Activated naive CD8-positive, alpha-beta T cell treated with anti-CD3 and anti-CD28 coated beads for 36 hours (primary cell): ENCODE results near the gene BRI3. TPM values are rescaled to one million over a fixed set of nuclear protein-coding genes. Genes with fewer than 3 reads are reported as not detected.

Source experiments
- DNase-seq: peaks from one replicate; pipeline ENCODE4 v3.0.0; 2021
- H3K27ac Mint-ChIP-seq: one replicate; pipeline ENCODE4 v1.8.0; 2022; ENCODE audit warnings: mild to moderate bottlenecking, moderate library complexity, mixed read lengths
- H3K27me3 Mint-ChIP-seq: one replicate; pipeline ENCODE4 v1.8.0; 2022; ENCODE audit warnings: mild to moderate bottlenecking, mixed read lengths
- H3K36me3 Mint-ChIP-seq: one replicate; pipeline ENCODE4 v1.8.0; 2021; ENCODE audit warnings: mild to moderate bottlenecking, mixed read lengths
- H3K4me1 Mint-ChIP-seq: one replicate; pipeline ENCODE4 v1.8.0; 2021; ENCODE audit warnings: mixed read lengths
- H3K4me3 Mint-ChIP-seq: one replicate; pipeline ENCODE4 v1.8.0; 2022; ENCODE audit warnings: mild to moderate bottlenecking, moderate library complexity, mixed read lengths
- H3K9me3 Mint-ChIP-seq: one replicate; pipeline ENCODE4 v1.8.0; 2022; ENCODE audit warnings: mixed read lengths
- total RNA-seq, 2 experiments: library from RNA; stranded (reverse); gene quantifications; one replicate each; pipeline ENCODE4 v1.2.3, GENCODE V29; 2021

BRI3 gene
- total RNA-seq, 2 experiments from 2014 or later: 51.3 to 52.3 TPM

- Mint-ChIP-seq H3K36me3 (peaks cover 7% of the 10 kb centered on the region), H3K27me3 (no peaks in the 10 kb centered on the region), H3K4me3 (no peak overlapping the region), H3K9me3 (no peaks in the 10 kb centered on the region), H3K4me1 (peaks cover 7% of the 10 kb centered on the region), H3K27ac (peak overlapping the region; percentile 42)
- no peak for DNase-seq
These were observed 7.9 kb downstream of the BRI3 start for GRCh38 chr7:98289333-98289875.

- no peaks in the 10 kb centered on the region for H3K4me1 Mint-ChIP-seq
- peaks cover 4% of the 10 kb centered on the region for H3K36me3 Mint-ChIP-seq
- DNase-seq: no peak
- H3K9me3 Mint-ChIP-seq: no peaks in the 10 kb centered on the region
- no peaks in the 10 kb centered on the region for H3K27me3 Mint-ChIP-seq
- no peak overlapping the region for H3K4me3 Mint-ChIP-seq
- no peak overlapping the region for H3K27ac Mint-ChIP-seq
These were observed 10.2 kb downstream of the BRI3 start for GRCh38 chr7:98291717-98292116.

- H3K4me3 Mint-ChIP-seq: no peak overlapping the region
- H3K36me3 Mint-ChIP-seq: peaks cover 4% of the 10 kb centered on the region
- no peaks in the 10 kb centered on the region for H3K9me3 Mint-ChIP-seq
- DNase-seq: no peak
- no peaks in the 10 kb centered on the region for H3K27me3 Mint-ChIP-seq
- H3K27ac Mint-ChIP-seq: no peak overlapping the region
- no peaks in the 10 kb centered on the region for H3K4me1 Mint-ChIP-seq
These were observed 11.8 kb downstream of the BRI3 start for GRCh38 chr7:98293265-98293664.

GRCh38 chr7:98293746-98294145 is 12.3 kb downstream of the BRI3 start:
- H3K27me3 Mint-ChIP-seq: no peaks in the 10 kb centered on the region
- no peak overlapping the region for H3K4me3 Mint-ChIP-seq
- no peak overlapping the region for H3K27ac Mint-ChIP-seq
- H3K4me1 Mint-ChIP-seq: no peaks in the 10 kb centered on the region
- no peaks in the 10 kb centered on the region for H3K9me3 Mint-ChIP-seq
- H3K36me3 Mint-ChIP-seq: peaks cover 3% of the 10 kb centered on the region
- no peak for DNase-seq

- H3K36me3 Mint-ChIP-seq: peaks cover 3% of the 10 kb centered on the region
- DNase-seq: no peak
- H3K4me1 Mint-ChIP-seq: no peaks in the 10 kb centered on the region
- H3K4me3 Mint-ChIP-seq: no peak overlapping the region
- no peaks in the 10 kb centered on the region for H3K9me3 Mint-ChIP-seq
- H3K27ac Mint-ChIP-seq: no peak overlapping the region
- H3K27me3 Mint-ChIP-seq: no peaks in the 10 kb centered on the region
These were observed 12.8 kb downstream of the BRI3 start for GRCh38 chr7:98294326-98294725.

GRCh38 chr7:98294798-98295382 is 13.4 kb downstream of the BRI3 start:
- peaks cover 3% of the 10 kb centered on the region for H3K36me3 Mint-ChIP-seq
- no peaks in the 10 kb centered on the region for H3K9me3 Mint-ChIP-seq
- no peak overlapping the region for H3K27ac Mint-ChIP-seq
- peak; percentile 30 for DNase-seq
- H3K27me3 Mint-ChIP-seq: no peaks in the 10 kb centered on the region
- no peak overlapping the region for H3K4me3 Mint-ChIP-seq
- no peaks in the 10 kb centered on the region for H3K4me1 Mint-ChIP-seq

- Mint-ChIP-seq H3K9me3 (no peaks in the 10 kb centered on the region), H3K4me3 (no peak overlapping the region), H3K4me1 (no peaks in the 10 kb centered on the region), H3K27me3 (no peaks in the 10 kb centered on the region), H3K27ac (no peak overlapping the region), H3K36me3 (peaks cover 3% of the 10 kb centered on the region)
- DNase-seq: no peak
These were observed 14.1 kb downstream of the BRI3 start for GRCh38 chr7:98295467-98296192.

- H3K4me3 Mint-ChIP-seq: no peak overlapping the region
- no peaks in the 10 kb centered on the region for H3K4me1 Mint-ChIP-seq
- no peak overlapping the region for H3K27ac Mint-ChIP-seq
- H3K36me3 Mint-ChIP-seq: peaks cover 3% of the 10 kb centered on the region
- no peak for DNase-seq
- H3K9me3 Mint-ChIP-seq: no peaks in the 10 kb centered on the region
- no peaks in the 10 kb centered on the region for H3K27me3 Mint-ChIP-seq
These were observed 15.3 kb downstream of the BRI3 start for GRCh38 chr7:98296833-98297232.

- Mint-ChIP-seq H3K4me3 (no peak overlapping the region), H3K27me3 (no peaks in the 10 kb centered on the region), H3K4me1 (no peaks in the 10 kb centered on the region), H3K9me3 (no peaks in the 10 kb centered on the region), H3K36me3 (no peaks in the 10 kb centered on the region), H3K27ac (no peak overlapping the region)
- no peak for DNase-seq
These were observed 16.3 kb downstream of the BRI3 start for GRCh38 chr7:98297626-98298286.

GRCh38 chr7:98300595-98301372 is 19.3 kb downstream of the BRI3 start:
- no peaks in the 10 kb centered on the region for H3K27me3 Mint-ChIP-seq
- no peak overlapping the region for H3K4me3 Mint-ChIP-seq
- H3K9me3 Mint-ChIP-seq: no peaks in the 10 kb centered on the region
- no peak overlapping the region for H3K27ac Mint-ChIP-seq
- no peaks in the 10 kb centered on the region for H3K4me1 Mint-ChIP-seq
- DNase-seq: no peak
- H3K36me3 Mint-ChIP-seq: no peaks in the 10 kb centered on the region

GRCh38 chr7:98301693-98302470 is 20.4 kb downstream of the BRI3 start:
- no peaks in the 10 kb centered on the region for H3K36me3 Mint-ChIP-seq
- no peak for DNase-seq
- no peaks in the 10 kb centered on the region for H3K9me3 Mint-ChIP-seq
- H3K27ac Mint-ChIP-seq: no peak overlapping the region
- H3K4me3 Mint-ChIP-seq: no peak overlapping the region
- H3K4me1 Mint-ChIP-seq: no peaks in the 10 kb centered on the region
- no peaks in the 10 kb centered on the region for H3K27me3 Mint-ChIP-seq

- H3K27ac Mint-ChIP-seq: no peak overlapping the region
- no peaks in the 10 kb centered on the region for H3K36me3 Mint-ChIP-seq
- no peak overlapping the region for H3K4me3 Mint-ChIP-seq
- H3K9me3 Mint-ChIP-seq: no peaks in the 10 kb centered on the region
- no peaks in the 10 kb centered on the region for H3K27me3 Mint-ChIP-seq
- DNase-seq: no peak
- no peaks in the 10 kb centered on the region for H3K4me1 Mint-ChIP-seq
These were observed 21.8 kb downstream of the BRI3 start for GRCh38 chr7:98303176-98303865.

- H3K27ac Mint-ChIP-seq: no peak overlapping the region
- H3K36me3 Mint-ChIP-seq: no peaks in the 10 kb centered on the region
- H3K27me3 Mint-ChIP-seq: no peaks in the 10 kb centered on the region
- H3K4me3 Mint-ChIP-seq: no peak overlapping the region
- no peaks in the 10 kb centered on the region for H3K9me3 Mint-ChIP-seq
- no peak for DNase-seq
- H3K4me1 Mint-ChIP-seq: no peaks in the 10 kb centered on the region
These were observed 22.4 kb downstream of the BRI3 start for GRCh38 chr7:98303906-98304305.

- H3K27me3 Mint-ChIP-seq: no peaks in the 10 kb centered on the region
- no peaks in the 10 kb centered on the region for H3K4me1 Mint-ChIP-seq
- no peaks in the 10 kb centered on the region for H3K36me3 Mint-ChIP-seq
- H3K4me3 Mint-ChIP-seq: no peak overlapping the region
- H3K27ac Mint-ChIP-seq: no peak overlapping the region
- no peak for DNase-seq
- no peaks in the 10 kb centered on the region for H3K9me3 Mint-ChIP-seq
These were observed 24.6 kb downstream of the BRI3 start for GRCh38 chr7:98305951-98306535.
